Activated naive CD4-positive, alpha-beta T cell treated with anti-CD3 and anti-CD28 coated beads, Interleukin-2, amount 10 ng/mL, durations not matched to agents 7 days and 5 days (primary cell): ENCODE results near the gene PLEKHN1.

Source experiments
- CTCF ChIA-PET: fragments of 350-600 bp; sonication (Branson Sonifier 250); formaldehyde crosslinking; loops from one replicate; lab custom pipeline; 2021; ENCODE audit warnings: antibody characterized with exemption; lab: Charles Lee
- DNase-seq: peaks from one replicate; pipeline ENCODE4 v3.0.0-alpha.2; 2020
- H3K27ac Mint-ChIP-seq: one replicate; pipeline ENCODE4 v1.8.0; 2021; ENCODE audit warnings: mild to moderate bottlenecking, moderate library complexity, mixed read lengths
- H3K27me3 Mint-ChIP-seq: one replicate; pipeline ENCODE4 v1.8.0; 2021; ENCODE audit warnings: mild to moderate bottlenecking, mixed read lengths
- H3K36me3 Mint-ChIP-seq: one replicate; pipeline ENCODE4 v1.8.0; 2021; ENCODE audit warnings: mixed read lengths
- H3K4me1 Mint-ChIP-seq: one replicate; pipeline ENCODE4 v1.8.0; 2021; ENCODE audit warnings: mixed read lengths
- H3K4me3 Mint-ChIP-seq: one replicate; pipeline ENCODE4 v1.8.0; 2021; ENCODE audit warnings: mild to moderate bottlenecking, moderate library complexity, mixed read lengths
- H3K9me3 Mint-ChIP-seq: one replicate; pipeline ENCODE4 v1.8.0; 2021; ENCODE audit warnings: mixed read lengths

The PLEKHN1 gene, protein sequence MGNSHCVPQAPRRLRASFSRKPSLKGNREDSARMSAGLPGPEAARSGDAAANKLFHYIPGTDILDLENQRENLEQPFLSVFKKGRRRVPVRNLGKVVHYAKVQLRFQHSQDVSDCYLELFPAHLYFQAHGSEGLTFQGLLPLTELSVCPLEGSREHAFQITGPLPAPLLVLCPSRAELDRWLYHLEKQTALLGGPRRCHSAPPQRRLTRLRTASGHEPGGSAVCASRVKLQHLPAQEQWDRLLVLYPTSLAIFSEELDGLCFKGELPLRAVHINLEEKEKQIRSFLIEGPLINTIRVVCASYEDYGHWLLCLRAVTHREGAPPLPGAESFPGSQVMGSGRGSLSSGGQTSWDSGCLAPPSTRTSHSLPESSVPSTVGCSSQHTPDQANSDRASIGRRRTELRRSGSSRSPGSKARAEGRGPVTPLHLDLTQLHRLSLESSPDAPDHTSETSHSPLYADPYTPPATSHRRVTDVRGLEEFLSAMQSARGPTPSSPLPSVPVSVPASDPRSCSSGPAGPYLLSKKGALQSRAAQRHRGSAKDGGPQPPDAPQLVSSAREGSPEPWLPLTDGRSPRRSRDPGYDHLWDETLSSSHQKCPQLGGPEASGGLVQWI

DNA sequence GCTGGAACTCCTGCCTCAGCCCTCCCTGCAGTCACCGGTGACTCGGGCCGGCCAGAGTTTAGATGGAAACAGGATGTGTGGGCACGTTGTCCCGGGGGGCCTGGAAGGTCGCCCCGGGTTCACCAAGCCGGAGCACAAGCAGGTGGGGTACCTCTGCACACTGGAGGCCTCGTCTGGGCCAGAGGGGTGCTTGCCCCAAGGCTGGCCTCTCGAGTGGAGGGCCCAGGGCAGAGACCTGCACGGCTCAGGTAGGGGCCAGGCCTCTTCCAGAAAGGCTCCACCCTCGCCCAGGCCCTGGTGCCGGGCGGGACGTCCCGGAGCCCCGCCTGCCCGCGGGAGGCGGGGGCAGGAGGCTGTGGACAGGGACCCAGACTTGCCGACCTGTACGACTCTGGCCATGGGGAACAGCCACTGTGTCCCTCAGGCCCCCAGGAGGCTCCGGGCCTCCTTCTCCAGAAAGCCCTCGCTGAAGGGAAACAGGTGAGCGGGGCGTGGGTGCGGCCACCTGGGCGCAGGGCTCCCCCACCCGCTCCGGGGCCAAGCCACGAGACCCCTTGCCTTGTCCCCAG is at the start of gene PLEKHN1:
PLEKHN1 (plus strand) TSS at position 348 of the 569 bp plus-strand sequence; CDS start at position 398, 50 bp downstream.
- H3K36me3 Mint-ChIP-seq = no peaks in the 10 kb centered on the region
- peaks cover 7% of the 10 kb centered on the region for H3K9me3 Mint-ChIP-seq
- H3K4me3 Mint-ChIP-seq = peak within 1 kb of the TSS; percentile 79
- peaks cover 35% of the 10 kb centered on the region for H3K27me3 Mint-ChIP-seq
- H3K27ac Mint-ChIP-seq = peak within 1 kb of the TSS; percentile 80
- DNase-seq = peak; percentile 43
- peaks cover 16% of the 10 kb centered on the region for H3K4me1 Mint-ChIP-seq
- CTCF ChIA-PET = interaction anchor here (1.0 to 1.2 kb wide), 3 partner anchors 17 to 97 kb away, joined by 3 read pairs; no protein-coding TSS in a partner anchor

DNA sequence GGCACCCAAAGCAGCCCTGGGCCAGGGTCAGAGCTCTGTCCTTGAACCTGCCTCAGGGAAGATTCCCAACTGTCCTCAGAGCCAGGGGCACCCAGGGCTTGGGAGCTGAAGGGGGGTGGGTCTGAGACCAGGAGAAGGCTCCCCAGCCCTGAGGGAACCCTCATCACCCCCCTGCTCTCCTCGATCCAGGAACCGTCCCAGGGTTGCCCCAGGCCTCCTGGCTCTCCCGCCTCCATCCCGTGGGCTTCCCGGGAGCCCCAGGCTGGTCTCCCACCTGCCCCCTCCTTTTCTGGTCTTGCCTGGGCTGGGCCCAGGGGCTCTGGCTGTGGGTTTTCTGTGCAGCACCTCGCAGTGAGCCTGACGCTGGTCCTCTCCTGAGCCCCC is 49.2 kb upstream of the PLEKHN1 start:
- Mint-ChIP-seq H3K4me1 (peaks cover 9% of the 10 kb centered on the region), H3K27ac (no peak overlapping the region), H3K36me3 (no peaks in the 10 kb centered on the region), H3K27me3 (peaks cover 97% of the 10 kb centered on the region), H3K4me3 (no peak overlapping the region), H3K9me3 (no peaks in the 10 kb centered on the region)
- CTCF ChIA-PET = no interaction called here
- peak; percentile 18 for DNase-seq

DNA sequence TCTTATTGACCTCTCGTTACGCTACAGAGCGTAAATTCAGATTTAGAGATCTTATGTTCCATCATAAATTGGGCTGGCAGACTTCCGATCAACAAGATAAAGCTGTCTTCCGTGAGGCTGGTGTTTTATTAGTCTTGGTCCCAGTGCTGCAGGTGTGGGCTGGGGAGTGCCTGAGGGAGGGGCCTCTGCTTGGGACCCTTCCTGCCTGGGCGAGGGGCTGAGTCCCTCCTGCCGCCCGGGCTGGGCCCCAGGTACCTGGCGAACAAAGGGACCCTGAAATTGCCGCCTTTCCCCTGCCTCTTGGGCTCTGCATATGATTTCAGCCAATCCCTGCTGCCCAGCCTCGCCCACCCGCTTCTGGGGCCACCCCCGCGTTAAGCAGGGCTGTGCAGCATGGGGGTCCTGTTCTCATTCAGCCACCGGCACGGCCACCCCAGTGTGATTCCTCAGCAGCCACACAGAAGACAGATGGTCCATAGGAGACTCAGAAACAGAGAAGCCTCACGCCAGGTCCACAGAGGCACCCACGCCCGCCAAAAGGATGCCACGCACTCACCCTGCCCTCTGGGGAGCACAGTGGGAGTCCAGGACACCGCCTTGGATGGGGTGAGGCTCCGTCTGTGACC is 48.7 kb upstream of the PLEKHN1 start:
- no peak for DNase-seq
- H3K27me3 Mint-ChIP-seq = peaks cover 97% of the 10 kb centered on the region
- peaks cover 6% of the 10 kb centered on the region for H3K4me1 Mint-ChIP-seq
- no peak overlapping the region for H3K27ac Mint-ChIP-seq
- no peak overlapping the region for H3K4me3 Mint-ChIP-seq
- CTCF ChIA-PET = no interaction called here
- no peaks in the 10 kb centered on the region for H3K9me3 Mint-ChIP-seq
- no peaks in the 10 kb centered on the region for H3K36me3 Mint-ChIP-seq

DNA sequence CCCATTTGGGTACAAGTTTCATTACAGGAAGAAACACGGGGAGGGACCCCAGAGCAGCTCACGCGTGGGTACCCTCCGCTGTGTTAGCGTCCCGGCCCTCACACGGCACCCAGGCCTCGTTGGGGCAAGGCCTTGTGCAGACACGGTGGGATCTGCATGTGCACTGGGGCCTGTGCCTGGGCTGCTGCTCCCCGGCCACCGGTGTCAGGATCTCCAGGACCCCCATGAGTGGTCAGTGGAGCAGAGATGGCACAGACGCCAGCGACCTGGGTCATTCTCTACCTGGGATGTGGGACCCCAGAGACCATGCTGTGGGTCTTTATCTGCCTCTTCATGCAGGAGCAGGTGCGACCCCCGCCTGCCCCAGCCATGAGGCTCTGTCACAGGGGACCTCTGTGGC is 47.9 kb upstream of the PLEKHN1 start:
- no peaks in the 10 kb centered on the region for H3K36me3 Mint-ChIP-seq
- no peaks in the 10 kb centered on the region for H3K9me3 Mint-ChIP-seq
- H3K27me3 Mint-ChIP-seq = peaks cover 97% of the 10 kb centered on the region
- H3K4me3 Mint-ChIP-seq = no peak overlapping the region
- no peak for DNase-seq
- H3K27ac Mint-ChIP-seq = no peak overlapping the region
- CTCF ChIA-PET = no interaction called here
- H3K4me1 Mint-ChIP-seq = peaks cover 10% of the 10 kb centered on the region

DNA sequence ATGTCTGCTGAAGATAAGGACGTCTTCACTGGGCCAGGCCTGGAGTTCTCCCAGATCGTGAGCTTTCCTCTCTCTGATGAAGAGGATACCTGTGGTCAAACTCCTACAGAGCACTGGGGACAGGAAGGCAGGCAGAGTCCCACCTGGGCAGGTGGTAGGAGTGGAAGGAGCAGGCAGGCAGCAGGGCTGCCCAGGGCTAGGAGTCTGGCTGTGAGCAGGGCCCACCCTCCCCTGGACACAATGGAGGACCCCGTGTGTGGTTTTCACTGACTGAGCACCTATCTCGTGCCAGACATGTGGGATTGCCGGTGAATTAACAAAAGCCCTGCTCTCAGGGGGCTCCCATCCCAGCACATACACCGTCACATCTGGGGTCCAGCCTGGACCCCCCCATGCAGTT is 47.4 kb upstream of the PLEKHN1 start:
- no peak overlapping the region for H3K4me3 Mint-ChIP-seq
- no peaks in the 10 kb centered on the region for H3K36me3 Mint-ChIP-seq
- peaks cover 11% of the 10 kb centered on the region for H3K4me1 Mint-ChIP-seq
- H3K9me3 Mint-ChIP-seq = no peaks in the 10 kb centered on the region
- DNase-seq = no peak
- CTCF ChIA-PET = no interaction called here
- H3K27me3 Mint-ChIP-seq = peaks cover 96% of the 10 kb centered on the region
- H3K27ac Mint-ChIP-seq = no peak overlapping the region

DNA sequence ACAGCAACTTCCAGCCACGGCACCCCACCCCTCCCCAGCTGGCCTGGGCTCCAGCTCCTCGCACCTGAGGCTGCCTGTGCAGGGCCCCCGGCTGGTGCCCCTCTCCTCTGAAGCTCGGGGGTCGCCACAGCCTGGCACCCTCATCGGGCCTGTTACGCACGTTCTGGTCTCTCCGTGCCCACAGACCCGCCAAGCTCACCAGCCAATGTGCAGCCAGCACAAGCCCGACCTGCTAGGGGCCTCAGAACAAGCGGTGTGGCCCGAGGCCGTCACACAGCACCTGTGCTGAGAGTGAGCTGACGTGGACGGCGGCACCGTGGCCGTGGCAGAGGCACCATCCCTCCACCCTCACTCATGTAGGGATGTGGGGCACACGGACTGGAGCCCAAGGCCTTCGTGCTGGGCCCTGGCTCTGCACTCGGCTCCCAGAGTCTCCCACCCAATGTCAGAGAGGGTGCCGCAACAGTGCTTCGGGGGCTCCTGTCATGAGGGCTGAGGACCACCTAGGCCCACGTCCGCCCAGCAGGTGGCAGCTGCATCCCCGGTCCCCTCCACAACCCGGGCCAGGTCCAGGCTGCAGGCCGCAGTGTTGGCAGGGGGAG is 46.9 kb upstream of the PLEKHN1 start:
- Mint-ChIP-seq H3K27me3 (peaks cover 91% of the 10 kb centered on the region), H3K9me3 (no peaks in the 10 kb centered on the region), H3K36me3 (no peaks in the 10 kb centered on the region), H3K27ac (no peak overlapping the region), H3K4me3 (no peak overlapping the region), H3K4me1 (peaks cover 11% of the 10 kb centered on the region)
- CTCF ChIA-PET = no interaction called here
- no peak for DNase-seq

DNA sequence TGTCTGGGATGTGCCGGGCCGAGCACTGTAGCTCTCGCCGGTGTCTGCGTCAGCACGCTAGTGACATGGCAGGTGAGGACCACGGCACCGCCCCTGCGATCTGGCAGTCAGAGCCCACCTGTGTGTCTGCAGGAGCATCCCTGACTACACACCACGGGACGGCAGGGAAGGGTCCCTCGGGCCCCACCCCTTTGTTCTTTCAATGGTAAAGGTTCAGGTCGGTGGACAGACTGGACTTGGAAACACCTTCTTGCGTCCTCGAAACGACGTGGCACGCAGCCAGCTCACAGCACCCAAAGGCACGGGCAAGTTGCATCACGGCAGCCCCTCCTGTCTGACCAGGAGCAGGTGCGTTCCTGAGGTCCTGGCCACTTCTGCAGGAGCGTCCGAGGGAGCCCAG is 46.3 kb upstream of the PLEKHN1 start:
- DNase-seq = no peak
- Mint-ChIP-seq H3K4me3 (no peak overlapping the region), H3K27ac (no peak overlapping the region), H3K36me3 (no peaks in the 10 kb centered on the region), H3K27me3 (peaks cover 91% of the 10 kb centered on the region), H3K4me1 (peaks cover 11% of the 10 kb centered on the region), H3K9me3 (no peaks in the 10 kb centered on the region)
- CTCF ChIA-PET = interaction anchor here (0.8 kb wide), 1 partner anchor 15 kb away, joined by 3 read pairs; no protein-coding TSS in a partner anchor

DNA sequence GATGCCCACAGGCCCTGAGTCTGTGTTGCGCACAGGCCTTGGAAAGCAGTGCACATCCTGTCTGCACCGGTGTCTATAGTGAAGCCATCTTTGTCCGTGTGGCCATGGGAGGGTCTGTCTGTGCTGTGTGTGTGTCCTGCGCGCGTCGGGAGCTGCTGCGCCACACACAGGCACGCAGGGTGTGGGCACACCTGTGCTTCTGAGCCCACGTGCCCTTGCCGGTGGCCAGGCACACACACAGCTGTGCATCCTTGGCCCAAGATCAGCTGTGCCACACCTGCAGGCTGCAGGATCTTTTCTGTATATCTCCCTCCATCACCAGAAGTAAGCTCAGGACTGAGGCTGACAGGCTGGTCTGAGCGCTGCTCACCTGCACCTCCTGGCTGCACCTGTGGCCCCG is 45.8 kb upstream of the PLEKHN1 start:
- no peak overlapping the region for H3K27ac Mint-ChIP-seq
- H3K4me1 Mint-ChIP-seq = peaks cover 11% of the 10 kb centered on the region
- peaks cover 91% of the 10 kb centered on the region for H3K27me3 Mint-ChIP-seq
- CTCF ChIA-PET = interaction anchor here (0.7 to 0.8 kb wide), 2 partner anchors 8 to 16 kb away, joined by 3 read pairs; no protein-coding TSS in a partner anchor
- no peaks in the 10 kb centered on the region for H3K9me3 Mint-ChIP-seq
- DNase-seq = no peak
- no peaks in the 10 kb centered on the region for H3K36me3 Mint-ChIP-seq
- no peak overlapping the region for H3K4me3 Mint-ChIP-seq

DNA sequence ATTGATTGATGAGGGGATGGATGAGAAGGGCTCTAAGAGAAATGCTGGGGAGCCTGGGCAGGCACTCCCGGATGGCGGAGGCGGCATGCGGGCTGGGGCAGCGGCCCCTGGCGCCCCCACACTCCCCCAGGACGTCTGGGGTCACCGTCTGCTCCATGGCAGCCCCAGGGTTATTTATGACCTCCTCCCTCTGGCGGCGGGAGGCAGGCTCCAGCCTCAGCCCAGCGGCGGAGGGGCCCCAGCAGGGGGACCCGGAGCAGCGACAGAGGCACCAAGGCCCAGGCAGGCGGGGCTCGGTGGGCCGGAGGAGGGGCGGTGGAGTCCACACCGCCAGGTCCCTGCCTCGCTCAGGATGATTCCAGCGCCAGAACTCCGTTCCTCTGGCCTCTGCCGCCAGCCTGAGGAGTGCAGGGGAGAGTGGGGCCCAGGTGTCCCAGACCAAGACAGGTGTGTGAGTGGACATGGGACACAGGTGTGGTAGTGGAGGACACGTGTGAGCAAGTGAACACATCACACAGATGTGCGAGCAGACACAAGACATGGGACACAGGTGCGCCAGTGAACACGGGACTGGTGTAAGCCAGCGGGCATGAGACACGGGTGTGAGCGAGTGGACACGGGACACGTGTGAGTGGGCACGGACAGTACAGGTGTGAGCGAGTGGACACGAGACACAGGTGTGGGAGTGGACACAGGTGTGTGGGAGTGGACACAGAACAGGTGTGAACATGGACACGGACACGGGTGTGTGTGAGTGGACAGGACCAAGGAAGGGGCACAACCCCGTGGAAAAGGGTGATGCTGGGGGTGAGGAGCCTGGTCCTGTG is 45.1 kb upstream of the PLEKHN1 start:
- H3K4me1 Mint-ChIP-seq = peaks cover 12% of the 10 kb centered on the region
- peaks cover 91% of the 10 kb centered on the region for H3K27me3 Mint-ChIP-seq
- H3K4me3 Mint-ChIP-seq = no peak overlapping the region
- peak; percentile 47 for DNase-seq
- no peaks in the 10 kb centered on the region for H3K36me3 Mint-ChIP-seq
- H3K27ac Mint-ChIP-seq = no peak overlapping the region
- no peaks in the 10 kb centered on the region for H3K9me3 Mint-ChIP-seq
- CTCF ChIA-PET = interaction anchor here (0.7 to 0.8 kb wide), 2 partner anchors 9 to 16 kb away, joined by 3 read pairs; no protein-coding TSS in a partner anchor

DNA sequence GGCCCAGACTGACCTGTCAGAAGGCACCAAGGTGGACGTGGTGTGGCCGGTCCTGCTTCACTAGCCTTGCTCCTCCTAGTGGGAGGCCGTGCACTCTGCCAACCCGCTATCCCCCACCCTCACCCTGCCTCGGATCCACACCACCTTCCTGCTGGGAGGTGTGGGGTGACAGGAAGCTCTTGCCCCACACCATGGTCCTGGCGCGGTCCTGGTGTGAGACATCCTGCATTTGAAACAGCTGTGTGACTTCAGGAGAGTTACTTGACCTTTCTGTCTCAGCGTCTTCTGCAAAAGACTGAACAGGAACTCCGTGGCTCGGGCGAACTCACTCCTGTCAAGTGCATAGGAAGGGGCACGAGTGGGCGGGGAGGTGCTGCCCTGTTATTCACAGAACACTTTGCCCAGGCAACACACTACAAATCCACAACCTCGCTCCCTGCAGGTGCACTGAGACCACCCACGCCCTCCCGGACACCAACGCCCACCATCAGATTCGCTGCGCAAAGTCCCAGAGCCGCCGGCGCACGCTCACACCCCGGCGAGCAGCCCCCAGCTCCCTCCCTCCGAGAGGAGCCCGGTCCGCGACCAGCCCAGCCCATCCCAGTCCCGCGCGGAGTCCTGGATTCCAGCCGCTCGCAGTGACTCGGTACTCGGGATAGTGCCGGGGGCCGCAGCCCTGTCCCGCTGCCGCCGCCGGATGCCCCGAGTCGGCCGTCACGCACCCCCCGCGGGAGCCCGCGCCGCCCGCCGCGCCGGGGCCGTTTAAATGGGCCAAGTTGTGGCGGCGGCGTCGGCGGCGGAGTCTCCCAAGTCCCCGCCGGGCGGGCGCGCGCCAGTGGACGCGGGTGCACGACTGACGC is 42.9 kb upstream of the PLEKHN1 start, which contains the start of gene SAMD11:
SAMD11 (plus strand) TSS at position 793 of the 860 bp plus-strand sequence. CDS start 509 bp downstream, outside the sequence.
- peak within 1 kb of the TSS; percentile 52 for H3K27ac Mint-ChIP-seq
- peak; percentile 60 for DNase-seq
- peak within 1 kb of the TSS; percentile 60 for H3K4me3 Mint-ChIP-seq

DNA sequence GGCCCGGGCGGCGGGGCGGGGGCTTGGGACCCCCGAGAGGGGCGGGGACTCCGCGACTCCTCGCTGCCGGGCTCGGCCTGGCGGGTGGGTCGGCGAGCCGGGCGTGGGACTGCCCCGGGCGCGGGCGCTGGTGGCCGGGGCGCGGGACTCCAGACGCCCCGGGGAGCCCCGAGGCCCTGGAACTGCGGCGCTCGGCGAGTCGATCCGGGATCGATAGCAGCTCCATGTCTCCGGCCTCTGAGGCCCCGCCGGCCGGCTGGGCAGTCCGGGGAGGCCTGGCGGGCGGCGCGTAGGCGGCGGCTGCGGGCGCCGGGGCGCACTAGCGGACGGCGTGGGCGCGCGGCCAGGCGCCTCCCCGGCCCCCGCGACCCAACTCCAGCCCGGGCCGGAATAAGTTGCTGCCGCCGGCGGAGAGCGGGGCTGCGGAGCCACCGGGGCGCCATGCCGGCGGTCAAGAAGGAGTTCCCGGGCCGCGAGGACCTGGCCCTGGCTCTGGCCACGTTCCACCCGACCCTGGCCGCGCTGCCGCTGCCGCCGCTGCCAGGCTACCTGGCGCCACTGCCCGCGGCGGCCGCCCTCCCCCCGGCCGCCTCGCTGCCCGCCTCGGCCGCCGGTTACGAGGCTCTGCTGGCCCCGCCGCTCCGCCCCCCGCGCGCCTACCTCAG is 42.2 kb upstream of the PLEKHN1 start:
- Mint-ChIP-seq H3K27me3 (peaks cover 94% of the 10 kb centered on the region), H3K4me3 (no peak overlapping the region), H3K9me3 (no peaks in the 10 kb centered on the region), H3K4me1 (peaks cover 14% of the 10 kb centered on the region), H3K36me3 (no peaks in the 10 kb centered on the region), H3K27ac (no peak overlapping the region)
- CTCF ChIA-PET = no interaction called here
- DNase-seq = no peak

More for the DNA sequence above, 42.9 kb upstream of the PLEKHN1 start, which contains the start of gene SAMD11:
- Mint-ChIP-seq H3K36me3 (no peaks in the 10 kb centered on the region), H3K4me1 (peaks cover 14% of the 10 kb centered on the region), H3K9me3 (no peaks in the 10 kb centered on the region), H3K27me3 (peaks cover 94% of the 10 kb centered on the region)
- CTCF ChIA-PET = no interaction called here
